HCT116 (cell line): ENCODE data around the gene ALCAM. TPM values are rescaled to one million over a fixed set of nuclear protein-coding genes. Genes with fewer than 3 reads are reported as not detected.

ENCODE experiments used
- ATAC-seq: fragments of 200-7000 bp; cut with Tn5 transposase; 2 replicates; pipeline ENCODE4 v1.9.1; 2020; ENCODE audit warnings: mild to moderate bottlenecking, moderate library complexity
- BruUV-seq: library from RNA; stranded (reverse); fragments of 400-500 nt; replicated peaks from 2 replicates; lab custom pipeline; 2021; lab: Mats Ljungman, UMichigan
- CTCF ChIA-PET: fragments of 300-600 bp; sonication (Branson Sonifier 250); formaldehyde crosslinking; loops from one replicate; lab custom pipeline; 2021; ENCODE audit warnings: antibody characterized with exemption; lab: Charles Lee
- POLR2A ChIA-PET: fragments of 300-600, 350-600 bp; sonication (Branson Sonifier 250); formaldehyde crosslinking; loops from one replicate; lab custom pipeline; 2021; ENCODE audit warnings: antibody characterized with exemption; lab: Charles Lee
- RAD21 ChIA-PET, 2 experiments: fragments of 300-600 bp; sonication (Branson Sonifier 250); formaldehyde crosslinking; loops; one replicate each; lab custom pipeline; 2023; ENCODE audit warnings: low total read pairs in 2 of 2; ENCODE audit not compliant: uncharacterized antibody in 2 of 2, unreplicated experiment in 2 of 2, low non-redundant PET in 1 of 2; lab: Charles Lee
- DNase-seq: peaks from one replicate; pipeline ENCODE4 v3.0.0-alpha.2; 2010; ENCODE audit warnings: low read depth, low spot score
- H2AFZ ChIP-seq: fragments of 200-600 bp; shearing (Covaris generic), sonication (generic); 2 replicates; pipeline ENCODE4 v1.6.1; 2017; ENCODE audit warnings: low read depth, mixed run types, mixed read lengths, antibody characterized with exemption, low read length; ENCODE audit not compliant: poor library complexity, severe bottlenecking
- H3K27ac ChIP-seq: 2 replicates; pipeline ENCODE4 v1.5.1; 2012; ENCODE audit warnings: low read depth, low read length
- H3K27me3 ChIP-seq: fragments of 200-600 bp; sonication (generic); 2 replicates; pipeline ENCODE4 v1.6.1; 2016; ENCODE audit warnings: mixed run types, low read length, mixed read lengths; ENCODE audit not compliant: insufficient read depth
- H3K36me3 ChIP-seq, 2 experiments: fragments of 200-500 bp in 1 of 2; fragments of 200-600 bp in 1 of 2; sonication (Bioruptor generic) in 1 of 2; sonication (generic) in 1 of 2; 2 replicates each; pipeline versions ENCODE4 v1.5.1 to v1.6.1; 2014 to 2016; ENCODE audit warnings: low read length in 2 of 2, inconsistent platforms in 1 of 2, mixed read lengths in 1 of 2, mixed run types in 1 of 2; ENCODE audit not compliant: insufficient read depth in 2 of 2, control insufficient read depth in 1 of 2
- H3K4me1 ChIP-seq, 2 experiments: fragments of 200-600 bp in 1 of 2; sonication (generic) in 1 of 2; 2 replicates each; pipeline versions ENCODE4 v1.5.1 to v1.6.1; 2012 to 2017; ENCODE audit warnings: low read length in 2 of 2, inconsistent platforms in 1 of 2, mild to moderate bottlenecking in 1 of 2, mixed read lengths in 1 of 2, mixed run types in 1 of 2, moderate library complexity in 1 of 2; ENCODE audit not compliant: insufficient read depth in 2 of 2, control insufficient read depth in 1 of 2
- H3K4me2 ChIP-seq: fragments of 200-600 bp; sonication (generic); 2 replicates; pipeline ENCODE4 v1.6.1; 2017; ENCODE audit warnings: mixed run types, low read length, mixed read lengths
- H3K4me3 ChIP-seq, 2 experiments: fragments of 200-600 bp in 1 of 2; sonication (generic) in 1 of 2; replicated peaks in 1 of 2; 2 replicates each; pipeline ENCODE4 v1.5.1; 2011 to 2016; ENCODE audit warnings: low read length in 2 of 2, control low read depth in 1 of 2, low read depth in 1 of 2, mild to moderate bottlenecking in 1 of 2, mixed read lengths in 1 of 2, mixed run types in 1 of 2
- H3K79me2 ChIP-seq: fragments of 200-600 bp; sonication (generic); 2 replicates; pipeline ENCODE4 v1.6.1; 2017; ENCODE audit warnings: mild to moderate bottlenecking, mixed run types, low read length, moderate library complexity, mixed read lengths; ENCODE audit not compliant: insufficient read depth
- H3K9ac ChIP-seq: fragments of 200-600 bp; sonication (generic); 2 replicates; pipeline ENCODE4 v1.6.1; 2016; ENCODE audit warnings: low read length, mixed read lengths
- H3K9me2 ChIP-seq: fragments of 200-600 bp; sonication (generic), shearing (Covaris generic); 2 replicates; pipeline ENCODE4 v1.6.1; 2017; ENCODE audit warnings: mixed run types, mild to moderate bottlenecking, moderate library complexity; ENCODE audit not compliant: insufficient read depth
- H3K9me3 ChIP-seq, 2 experiments: fragments of 200-500 bp in 1 of 2; fragments of 200-600 bp in 1 of 2; sonication (Bioruptor generic) in 1 of 2; sonication (generic) in 1 of 2; 2 replicates each; pipeline ENCODE4 v1.6.1; 2014 to 2017; ENCODE audit warnings: low read length in 2 of 2, mixed read lengths in 2 of 2, inconsistent platforms in 1 of 2, low read depth in 1 of 2, mild to moderate bottlenecking in 1 of 2, mixed run types in 1 of 2, moderate library complexity in 1 of 2; ENCODE audit not compliant: control insufficient read depth in 1 of 2, insufficient read depth in 1 of 2
- H4K20me1 ChIP-seq: fragments of 200-600 bp; sonication (generic), shearing (Covaris generic); 2 replicates; pipeline ENCODE4 v1.6.1; 2017; ENCODE audit warnings: mixed run types, mild to moderate bottlenecking, moderate library complexity; ENCODE audit not compliant: insufficient read depth
- CEBPB ChIP-seq: IDR thresholded peaks from 2 replicates; pipeline ENCODE4 v1.6.1; 2012; ENCODE audit warnings: low read depth
- CTCF ChIP-seq, 3 experiments: fragments of 200-600 bp in 1 of 3; sonication (generic) in 1 of 3; IDR thresholded peaks in 2 of 3; conservative IDR thresholded peaks in 1 of 3; 2 replicates each; pipeline ENCODE4 v1.5.1; 2012 to 2017; ENCODE audit warnings: low read depth in 2 of 3, low read length in 2 of 3, antibody characterized with exemption in 1 of 3, borderline replicate concordance in 1 of 3, control low read depth in 1 of 3, mild to moderate bottlenecking in 1 of 3, mixed read lengths in 1 of 3, mixed run types in 1 of 3, moderate library complexity in 1 of 3; ENCODE audit not compliant: insufficient read depth in 1 of 3
- ELF1 ChIP-seq: IDR thresholded peaks from 2 replicates; pipeline ENCODE4 v1.6.1; 2012; ENCODE audit warnings: low read depth, borderline replicate concordance
- FOSL1 ChIP-seq: IDR thresholded peaks from 2 replicates; pipeline ENCODE4 v1.6.1; 2012; ENCODE audit warnings: low read depth
- MAX ChIP-seq: IDR thresholded peaks from 2 replicates; pipeline ENCODE4 v1.6.1; 2012
- POLR2A ChIP-seq: IDR thresholded peaks from 2 replicates; pipeline ENCODE4 v1.7.0; 2011; ENCODE audit warnings: borderline replicate concordance; ENCODE audit not compliant: insufficient read depth, insufficient read length; ENCODE audit errors: extremely low read depth
- POLR2AphosphoS5 ChIP-seq: IDR thresholded peaks from 2 replicates; pipeline ENCODE4 v1.6.1; 2011; ENCODE audit warnings: mild to moderate bottlenecking, low read depth, low read length, moderate library complexity
- RAD21 ChIP-seq: IDR thresholded peaks from 2 replicates; pipeline ENCODE4 v1.6.1; 2012; ENCODE audit warnings: low read depth, mild to moderate bottlenecking
- SP1 ChIP-seq: IDR thresholded peaks from 2 replicates; pipeline ENCODE4 v1.6.1; 2012; ENCODE audit warnings: low read depth
- TCF7L2 ChIP-seq: IDR thresholded peaks from 2 replicates; pipeline ENCODE4 v1.7.0; 2011; ENCODE audit warnings: borderline replicate concordance, inconsistent platforms; ENCODE audit not compliant: insufficient read depth, insufficient read length; ENCODE audit errors: extremely low read depth
- ZNF274 ChIP-seq: fragments of 200-500 bp; sonication (Bioruptor generic); IDR thresholded peaks from 2 replicates; pipeline ENCODE4 v1.6.1; 2014; ENCODE audit warnings: mild to moderate bottlenecking, low read depth, low read length, inconsistent platforms
- intact Hi-C: fragments of 100-400 bp; cut with micrococcal nuclease; formaldehyde crosslinking; loops from 2 replicates; pipeline ENCODE4 v1.10.0; 2022
- total RNA-seq: library from RNA; stranded (reverse); gene quantifications from one replicate; pipeline ENCODE4 v1.2.1, GENCODE V29; 2021; ENCODE audit not compliant: unreplicated experiment

Gene ALCAM
- total RNA-seq, 1 experiment from 2014 or later = 56.7 TPM

- DNase-seq (no peak), ATAC-seq (no peak)
- H2AFZ ChIP-seq = no peak overlapping the region
- RAD21 ChIA-PET = no interaction called here
- intact Hi-C loops = no loop called here
- CTCF ChIA-PET = no interaction called here
- H3K9ac ChIP-seq = no peak overlapping the region
- no peaks in the 10 kb centered on the region for H3K9me3 ChIP-seq
- no peak overlapping the region for H3K4me2 ChIP-seq
- peaks cover 13% of the 10 kb centered on the region in 2 experiments for H3K4me1 ChIP-seq
- BruUV-seq = no TSS peak
- POLR2A ChIA-PET = no interaction called here
- H3K9me2 ChIP-seq = 0 out of 2 replicates have a peak, but pooled peaks cover 3% of the 10 kb centered on the region
- H4K20me1 ChIP-seq = no peaks in the 10 kb centered on the region
- TF ChIP-seq CEBPB = no peak
- TF ChIP-seq POLR2A = no peak
- TF ChIP-seq ZNF274 = no peak
- no peak for TF ChIP-seq SP1
- no peak for TF ChIP-seq POLR2AphosphoS5
- no peak for TF ChIP-seq RAD21
- no peak for TF ChIP-seq MAX
- TF ChIP-seq TCF7L2 = no peak
- TF ChIP-seq FOSL1 = no peak
- TF ChIP-seq CTCF (IDR thresholded peaks at IDR 0.05 in 2 of 3, conservative IDR thresholded peaks at IDR 0.05 in 1 of 3; ENCODE audit: borderline replicate concordance in 1 of 3, insufficient read depth in 1 of 3, low read depth in 2 of 3, low read length in 2 of 3) = no peak
- TF ChIP-seq ELF1 = no peak
- TF ChIP-seq, all 23 proteins: peak for 0
- Histone ChIP-seq H3K36me3 (no peaks in the 10 kb centered on the region), H3K79me2 (no peaks in the 10 kb centered on the region), H3K27ac (no peak overlapping the region), H3K4me3 (no peak overlapping the region), H3K27me3 (no peaks in the 10 kb centered on the region)
These were observed 249.1 kb downstream of the ALCAM start for GRCh38 chr3:105615814-105616213.
